Neural cell (in vitro differentiated cells): ENCODE measurements around the gene TOGARAM2. TPM values are rescaled to one million over a fixed set of nuclear protein-coding genes. Genes with fewer than 3 reads are reported as not detected.

Experiments
- H2AFZ ChIP-seq: fragments of 200-600, 300-800 bp; sonication (generic), shearing (Covaris generic); 2 replicates; pipeline ENCODE4 v1.6.0; 2014; ENCODE audit warnings: low read depth, mild to moderate bottlenecking, antibody characterized with exemption, low read length, moderate library complexity
- H3F3A ChIP-seq: fragments of 200-600 bp; shearing (Covaris generic); 2 replicates; pipeline ENCODE4 v1.6.1; 2016; ENCODE audit warnings: mild to moderate bottlenecking, moderate library complexity, mixed read lengths, antibody characterized with exemption, low read length; ENCODE audit not compliant: insufficient read depth, poor library complexity, severe bottlenecking
- H3K27ac ChIP-seq: fragments of 200-600, 300-800 bp; sonication (generic), shearing (Covaris generic); 2 replicates; pipeline ENCODE4 v1.5.1; 2014; ENCODE audit warnings: mild to moderate bottlenecking, low read length, moderate library complexity
- H3K27me3 ChIP-seq: fragments of 300-800, 200-600 bp; sonication (generic), shearing (Covaris generic); 2 replicates; pipeline ENCODE4 v1.6.0; 2014; ENCODE audit warnings: mild to moderate bottlenecking, low read depth, low read length, moderate library complexity; ENCODE audit not compliant: insufficient read depth
- H3K36me3 ChIP-seq: fragments of 300-800, 200-600 bp; sonication (generic), shearing (Covaris generic); 2 replicates; pipeline ENCODE4 v1.5.1; 2014; ENCODE audit warnings: mild to moderate bottlenecking, antibody characterized with exemption, low read length, moderate library complexity; ENCODE audit not compliant: insufficient read depth
- H3K4me2 ChIP-seq: fragments of 300-800, 200-600 bp; sonication (generic), shearing (Covaris generic); 2 replicates; pipeline ENCODE4 v1.6.0; 2014; ENCODE audit warnings: mild to moderate bottlenecking, low read length
- H3K4me3 ChIP-seq: fragments of 300-800, 200-600 bp; sonication (generic), shearing (Covaris generic); 2 replicates; pipeline ENCODE4 v1.5.1; 2014; ENCODE audit warnings: mild to moderate bottlenecking, low read length, moderate library complexity
- H3K79me2 ChIP-seq: fragments of 200-600 bp; shearing (Covaris generic); replicated peaks from 2 replicates; pipeline ENCODE4 v1.6.0; 2014; ENCODE audit warnings: mild to moderate bottlenecking, low read length, moderate library complexity; ENCODE audit not compliant: insufficient read depth
- H3K9ac ChIP-seq: fragments of 300-800, 200-600 bp; sonication (generic), shearing (Covaris generic); 2 replicates; pipeline ENCODE4 v1.6.1; 2016; ENCODE audit warnings: mild to moderate bottlenecking, low read length, mixed read lengths
- H3K9me2 ChIP-seq: fragments of 200-600 bp; shearing (Covaris generic); 2 replicates; pipeline ENCODE4 v1.6.1; 2016; ENCODE audit warnings: mild to moderate bottlenecking, low read length, mixed read lengths; ENCODE audit not compliant: insufficient read depth
- H3K9me3 ChIP-seq: fragments of 200-600, 300-800 bp; sonication (generic), shearing (Covaris generic); 2 replicates; pipeline ENCODE4 v1.6.1; 2016; ENCODE audit warnings: mild to moderate bottlenecking, mixed run types, low read length, moderate library complexity, mixed read lengths
- H4K20me1 ChIP-seq: fragments of 200-600 bp; shearing (Covaris generic); 2 replicates; pipeline ENCODE4 v1.6.1; 2016; ENCODE audit warnings: mild to moderate bottlenecking, mixed run types; ENCODE audit not compliant: insufficient read depth
- CTCF ChIP-seq: fragments of 450-650 bp; IDR thresholded peaks from 2 replicates; pipeline ENCODE4 v1.5.1; 2014; ENCODE audit warnings: antibody characterized with exemption, mild to moderate bottlenecking, moderate library complexity; ENCODE audit not compliant: poor library complexity, severe bottlenecking
- EP300 ChIP-seq: fragments of 450-650 bp; conservative IDR thresholded peaks from 2 replicates; pipeline ENCODE4 v1.6.1; 2014; ENCODE audit warnings: antibody characterized with exemption, mild to moderate bottlenecking, moderate library complexity; ENCODE audit not compliant: poor library complexity, severe bottlenecking
- EZH2 ChIP-seq: fragments of 200-600, 300-800 bp; shearing (Covaris generic), sonication (generic); IDR thresholded peaks from 2 replicates; pipeline ENCODE4 v1.6.1; 2014; ENCODE audit warnings: antibody characterized with exemption, low read length, borderline replicate concordance, mild to moderate bottlenecking; ENCODE audit not compliant: insufficient read depth, poor library complexity, severe bottlenecking
- MXI1 ChIP-seq: fragments of 450-650 bp; conservative IDR thresholded peaks from 2 replicates; pipeline ENCODE4 v1.6.1; 2014; ENCODE audit warnings: antibody characterized with exemption, mild to moderate bottlenecking; ENCODE audit not compliant: poor library complexity, severe bottlenecking
- POLR2AphosphoS5 ChIP-seq: IDR thresholded peaks from 2 replicates; pipeline ENCODE4 v1.6.1; 2012
- RAD21 ChIP-seq: fragments of 450-650 bp; conservative IDR thresholded peaks from 2 replicates; pipeline ENCODE4 v1.6.1; 2014; ENCODE audit warnings: antibody characterized with exemption, mild to moderate bottlenecking, moderate library complexity
- REST ChIP-seq: IDR thresholded peaks from 2 replicates; pipeline ENCODE4 v1.6.1; 2012; ENCODE audit warnings: borderline replicate concordance
- SMC3 ChIP-seq: fragments of 450-650 bp; conservative IDR thresholded peaks from 2 replicates; pipeline ENCODE4 v1.6.1; 2014; ENCODE audit warnings: antibody characterized with exemption, mild to moderate bottlenecking, moderate library complexity; ENCODE audit not compliant: poor library complexity
- TAF1 ChIP-seq: IDR thresholded peaks from 2 replicates; pipeline ENCODE4 v1.6.1; 2012; ENCODE audit warnings: low read depth
- polyA plus RNA-seq: library from polyadenylated mRNA; depleted of rRNA; stranded (reverse); fragments of >200 nt; gene quantifications from 2 replicates; pipeline ENCODE4 v1.2.3, GENCODE V29; 2014

Gene TOGARAM2
- polyA plus RNA-seq, 1 donor from 2014 or later, result 0.10 TPM

GRCh38 chr2:29001806-29002205 is 20.7 kb downstream of the TOGARAM2 start:
- H4K20me1 ChIP-seq, result no peaks in the 10 kb centered on the region
- no peaks in the 10 kb centered on the region for H3F3A ChIP-seq
- TF ChIP-seq RAD21, result no peak
- no peak for TF ChIP-seq EZH2
- no peak for TF ChIP-seq TAF1
- no peak for TF ChIP-seq POLR2AphosphoS5
- no peak for TF ChIP-seq SMC3
- TF ChIP-seq REST, result no peak
- no peak for TF ChIP-seq CTCF
- no peak for TF ChIP-seq EP300
- no peak for TF ChIP-seq MXI1
- no peaks in the 10 kb centered on the region for H3K79me2 ChIP-seq
- no peak overlapping the region for H3K4me3 ChIP-seq
- H3K4me2 ChIP-seq, result no peak overlapping the region
- H3K9ac ChIP-seq, result no peak overlapping the region
- no peaks in the 10 kb centered on the region for H3K36me3 ChIP-seq
- no peak overlapping the region for H2AFZ ChIP-seq
- no peaks in the 10 kb centered on the region for H3K9me2 ChIP-seq
- no peak overlapping the region for H3K27ac ChIP-seq
- H3K27me3 ChIP-seq, result no peaks in the 10 kb centered on the region
- H3K9me3 ChIP-seq, result no peaks in the 10 kb centered on the region

- H3K9me2 ChIP-seq, result no peaks in the 10 kb centered on the region
- H3F3A ChIP-seq, result no peaks in the 10 kb centered on the region
- H3K79me2 ChIP-seq, result no peaks in the 10 kb centered on the region
- TF ChIP-seq EP300, result no peak
- no peak for TF ChIP-seq EZH2
- TF ChIP-seq REST, result no peak
- no peak for TF ChIP-seq MXI1
- TF ChIP-seq CTCF, result no peak
- TF ChIP-seq TAF1, result no peak
- TF ChIP-seq RAD21, result no peak
- no peak for TF ChIP-seq SMC3
- no peak for TF ChIP-seq POLR2AphosphoS5
- no peak overlapping the region for H3K9ac ChIP-seq
- no peaks in the 10 kb centered on the region for H3K9me3 ChIP-seq
- no peak overlapping the region for H3K4me2 ChIP-seq
- no peaks in the 10 kb centered on the region for H3K27me3 ChIP-seq
- no peak overlapping the region for H3K27ac ChIP-seq
- no peaks in the 10 kb centered on the region for H3K36me3 ChIP-seq
- H4K20me1 ChIP-seq, result no peaks in the 10 kb centered on the region
- H3K4me3 ChIP-seq, result no peak overlapping the region
- H2AFZ ChIP-seq, result no peak overlapping the region
These were observed 23.7 kb downstream of the TOGARAM2 start for GRCh38 chr2:29004755-29005154.
